Rectal smooth muscle tissue (tissue), 1 donor: ENCODE measurements around the gene POFUT2.

Source experiments
- H3K27ac ChIP-seq: one replicate; pipeline ENCODE4 v1.7.0; 2013; ENCODE audit warnings: low read depth, low read length, inconsistent platforms
- H3K27me3 ChIP-seq: one replicate; pipeline ENCODE4 v1.7.0; 2013; ENCODE audit warnings: low read length; ENCODE audit not compliant: control insufficient read depth, insufficient read depth
- H3K36me3 ChIP-seq: one replicate; pipeline ENCODE4 v1.7.0; 2013; ENCODE audit warnings: low read length; ENCODE audit not compliant: control insufficient read depth, insufficient read depth
- H3K4me1 ChIP-seq: one replicate; pipeline ENCODE4 v1.7.0; 2013; ENCODE audit warnings: low read length; ENCODE audit not compliant: control insufficient read depth, insufficient read depth
- H3K4me3 ChIP-seq: one replicate; pipeline ENCODE4 v1.7.0; 2013; ENCODE audit warnings: low read length
- H3K9ac ChIP-seq: one replicate; pipeline ENCODE4 v1.7.0; 2013; ENCODE audit warnings: low read length

The POFUT2 gene

DNA sequence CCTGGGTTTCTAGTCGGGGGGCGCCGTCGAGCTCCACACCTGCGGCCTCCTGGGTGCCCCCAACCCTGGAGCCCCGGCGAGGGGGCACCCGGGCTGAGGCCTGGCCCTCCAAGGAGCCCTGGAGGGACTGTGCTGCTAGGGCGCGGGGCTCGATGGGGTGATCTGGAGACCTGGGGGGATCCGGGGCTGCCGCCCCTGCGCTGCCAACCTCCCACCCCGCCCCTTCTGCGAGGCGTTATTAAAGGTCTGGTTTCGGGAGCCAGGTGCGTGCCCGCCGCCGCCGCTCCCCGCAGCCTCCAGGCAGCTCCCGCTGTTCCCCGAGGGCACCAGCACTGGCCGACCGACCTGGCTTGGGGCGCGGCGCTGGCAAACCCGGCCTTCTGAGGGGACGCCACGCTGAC is 746 bp upstream of the POFUT2 start:
- no peaks in the 10 kb centered on the region for H3K27me3 ChIP-seq
- H3K36me3 ChIP-seq: peaks cover 21% of the 10 kb centered on the region
- no peak overlapping the region for H3K27ac ChIP-seq
- peak overlapping the region; percentile 60 for H3K4me3 ChIP-seq
- H3K4me1 ChIP-seq: peaks cover 23% of the 10 kb centered on the region
- H3K9ac ChIP-seq: no peak overlapping the region

DNA sequence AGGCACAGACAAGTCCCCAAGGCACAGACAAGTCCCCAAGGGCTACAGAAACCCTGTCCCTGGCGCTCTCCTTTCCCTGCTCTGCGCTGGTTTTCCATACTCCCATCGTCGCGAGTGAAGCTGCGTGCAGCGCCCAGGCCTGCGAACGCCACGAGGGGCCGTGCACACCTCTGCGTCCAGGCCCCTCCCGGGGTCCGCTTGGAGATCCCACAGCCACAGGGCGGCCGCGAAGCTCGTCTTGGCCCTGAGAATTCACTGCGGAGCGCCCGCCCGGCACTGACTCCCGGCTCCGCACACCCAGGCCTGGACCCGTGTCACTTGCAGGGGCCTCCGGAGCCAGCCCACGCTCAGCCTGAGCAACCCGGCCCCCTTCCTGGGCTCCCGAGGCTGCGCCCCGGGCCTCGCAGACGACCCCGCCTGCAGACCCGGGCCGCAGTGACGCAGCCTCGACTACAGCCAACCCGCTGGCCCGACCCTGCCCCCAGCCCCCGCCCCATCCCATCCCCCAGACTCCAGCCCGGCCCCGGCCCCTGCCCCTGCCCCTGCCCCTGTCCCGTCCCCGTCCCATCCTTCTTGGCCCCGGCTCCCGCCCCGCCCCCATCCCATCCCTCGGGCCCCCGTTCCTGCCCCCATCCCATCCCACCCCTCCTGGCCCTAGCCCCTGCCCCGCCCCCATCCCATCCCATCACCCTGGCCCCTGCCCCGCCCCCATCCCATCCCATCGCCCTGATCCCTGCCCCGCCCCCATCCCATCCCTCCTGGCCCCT is 841 bp downstream of the POFUT2 start:
- Histone ChIP-seq H3K9ac (no peak overlapping the region), H3K4me1 (peaks cover 8% of the 10 kb centered on the region), H3K36me3 (peaks cover 32% of the 10 kb centered on the region), H3K27me3 (no peaks in the 10 kb centered on the region), H3K27ac (peak overlapping the region; percentile 33), H3K4me3 (peak overlapping the region; percentile 61)

DNA sequence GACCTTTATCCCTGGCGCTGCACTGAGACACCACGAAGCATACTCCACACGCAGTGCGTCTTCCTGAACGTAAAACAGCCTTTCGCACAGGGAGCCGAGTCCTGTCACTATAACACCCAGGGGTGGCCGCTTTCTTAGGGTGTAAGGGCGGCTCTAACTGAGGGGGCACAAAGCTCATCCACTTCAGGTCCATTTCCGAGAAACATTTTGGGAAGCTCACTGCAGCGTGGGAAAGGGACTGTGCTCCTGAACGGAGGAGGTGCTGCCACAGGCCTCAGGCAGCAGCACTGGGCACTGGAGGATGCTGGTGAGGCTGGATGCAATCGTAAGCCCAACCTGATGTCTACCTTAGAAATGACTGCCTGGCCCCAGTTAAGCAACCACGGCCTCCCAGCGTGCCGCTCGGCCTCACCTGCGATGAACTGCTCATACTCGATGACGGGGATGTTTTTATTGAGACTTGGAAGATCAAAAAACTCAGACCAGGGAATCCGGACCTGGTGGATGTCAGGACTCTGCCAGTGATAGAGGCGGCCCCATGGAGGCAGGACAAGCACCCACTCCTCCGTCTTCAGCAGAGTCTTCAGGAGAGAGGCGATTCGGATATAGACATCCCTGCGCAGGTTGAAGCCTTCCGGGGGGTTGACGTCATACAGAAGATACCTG is 2.3 kb downstream of the POFUT2 start:
- no peak overlapping the region for H3K9ac ChIP-seq
- H3K27me3 ChIP-seq: no peaks in the 10 kb centered on the region
- H3K4me1 ChIP-seq: peaks cover 8% of the 10 kb centered on the region
- H3K36me3 ChIP-seq: peaks cover 41% of the 10 kb centered on the region
- no peak overlapping the region for H3K4me3 ChIP-seq
- no peak overlapping the region for H3K27ac ChIP-seq

DNA sequence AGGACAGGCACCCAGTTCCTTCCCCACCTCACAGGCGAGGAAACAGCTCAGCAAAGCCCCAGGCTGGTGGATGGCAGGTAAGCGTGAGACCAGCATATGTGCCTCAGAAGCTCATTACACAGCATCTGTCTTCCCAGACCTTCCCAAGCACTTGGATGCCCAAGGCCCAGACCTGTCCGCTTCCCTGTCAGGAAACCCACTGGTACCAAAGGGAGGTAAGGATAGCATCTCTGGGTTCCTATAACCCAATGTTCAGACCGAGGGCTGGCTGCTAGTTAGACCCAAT is 3.3 kb downstream of the POFUT2 start:
- Histone ChIP-seq H3K4me3 (no peak overlapping the region), H3K9ac (no peak overlapping the region), H3K27ac (no peak overlapping the region), H3K36me3 (peaks cover 43% of the 10 kb centered on the region), H3K27me3 (no peaks in the 10 kb centered on the region), H3K4me1 (peaks cover 8% of the 10 kb centered on the region)

DNA sequence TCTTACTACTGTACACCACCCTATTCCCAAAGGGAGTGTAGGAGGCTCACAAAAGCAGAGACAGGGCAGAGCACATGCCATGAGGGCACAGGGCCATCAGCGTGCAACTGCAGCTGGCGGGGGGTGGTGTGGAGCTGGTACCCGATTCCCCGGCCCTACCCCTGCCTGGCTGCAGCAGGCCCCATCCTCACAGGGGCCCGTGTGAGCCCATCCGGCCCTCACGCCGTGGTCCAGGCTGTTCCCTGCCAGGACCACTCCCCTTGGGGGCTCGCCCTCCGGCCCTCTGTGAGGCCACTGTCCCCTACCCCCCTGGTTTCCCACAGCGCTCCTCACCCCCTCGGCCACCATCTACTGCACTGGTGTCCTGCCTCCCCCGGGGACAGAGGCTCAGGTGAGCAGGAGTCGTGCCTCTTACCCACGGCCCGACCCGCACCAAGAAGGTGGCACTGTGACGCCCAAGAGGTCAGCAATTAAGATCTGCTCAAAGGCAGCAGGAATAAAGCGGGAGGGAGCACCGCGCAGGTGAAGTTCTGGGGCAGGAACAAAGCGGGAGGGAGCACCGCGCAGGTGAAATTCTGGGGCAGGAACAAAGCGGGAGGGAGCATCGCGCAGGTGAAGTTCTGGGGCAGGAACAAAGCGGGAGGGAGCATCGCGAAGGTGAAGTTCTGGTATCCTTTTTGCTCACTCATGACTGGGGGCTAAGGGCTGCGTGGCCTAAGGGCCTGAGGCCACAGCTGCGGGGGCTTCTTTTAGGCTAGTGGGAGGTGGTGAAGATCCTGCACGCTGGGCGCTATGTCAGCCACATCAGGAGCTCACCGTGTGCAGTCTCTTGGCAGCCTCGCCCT is 3.9 kb downstream of the POFUT2 start:
- no peak overlapping the region for H3K4me3 ChIP-seq
- no peak overlapping the region for H3K27ac ChIP-seq
- no peak overlapping the region for H3K9ac ChIP-seq
- peaks cover 7% of the 10 kb centered on the region for H3K4me1 ChIP-seq
- no peaks in the 10 kb centered on the region for H3K27me3 ChIP-seq
- peaks cover 43% of the 10 kb centered on the region for H3K36me3 ChIP-seq

DNA sequence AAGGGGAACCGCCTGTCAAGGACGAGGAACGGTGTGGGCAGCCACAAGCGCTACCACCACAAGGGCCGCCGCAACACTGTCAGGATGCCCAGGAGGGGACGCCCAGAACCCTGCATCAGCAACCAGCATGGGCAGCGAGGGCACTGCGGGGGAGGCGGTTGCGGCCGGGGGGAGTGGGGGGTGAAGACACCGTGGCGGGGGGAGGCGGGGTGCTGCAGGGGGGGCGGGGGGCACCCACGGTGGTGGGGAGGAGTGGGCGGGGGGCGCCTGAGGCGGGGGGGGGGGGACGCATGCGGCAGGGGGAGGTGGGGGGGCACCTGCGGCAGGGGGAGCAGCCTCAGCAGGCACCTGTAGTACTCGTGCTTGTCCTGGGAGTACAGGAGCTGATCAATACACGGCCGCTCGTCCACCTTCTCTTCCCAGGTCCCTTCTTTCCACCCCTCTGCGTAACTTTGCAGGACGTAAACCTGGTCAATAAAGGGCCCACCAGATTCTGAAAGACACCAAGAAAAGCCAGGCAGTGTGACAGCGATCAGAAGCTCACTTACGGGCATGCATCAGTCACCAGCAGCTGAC is 4.6 kb downstream of the POFUT2 start:
- Histone ChIP-seq H3K4me3 (no peak overlapping the region), H3K9ac (no peak overlapping the region), H3K4me1 (peaks cover 4% of the 10 kb centered on the region), H3K27ac (no peak overlapping the region), H3K36me3 (peaks cover 50% of the 10 kb centered on the region), H3K27me3 (no peaks in the 10 kb centered on the region)

DNA sequence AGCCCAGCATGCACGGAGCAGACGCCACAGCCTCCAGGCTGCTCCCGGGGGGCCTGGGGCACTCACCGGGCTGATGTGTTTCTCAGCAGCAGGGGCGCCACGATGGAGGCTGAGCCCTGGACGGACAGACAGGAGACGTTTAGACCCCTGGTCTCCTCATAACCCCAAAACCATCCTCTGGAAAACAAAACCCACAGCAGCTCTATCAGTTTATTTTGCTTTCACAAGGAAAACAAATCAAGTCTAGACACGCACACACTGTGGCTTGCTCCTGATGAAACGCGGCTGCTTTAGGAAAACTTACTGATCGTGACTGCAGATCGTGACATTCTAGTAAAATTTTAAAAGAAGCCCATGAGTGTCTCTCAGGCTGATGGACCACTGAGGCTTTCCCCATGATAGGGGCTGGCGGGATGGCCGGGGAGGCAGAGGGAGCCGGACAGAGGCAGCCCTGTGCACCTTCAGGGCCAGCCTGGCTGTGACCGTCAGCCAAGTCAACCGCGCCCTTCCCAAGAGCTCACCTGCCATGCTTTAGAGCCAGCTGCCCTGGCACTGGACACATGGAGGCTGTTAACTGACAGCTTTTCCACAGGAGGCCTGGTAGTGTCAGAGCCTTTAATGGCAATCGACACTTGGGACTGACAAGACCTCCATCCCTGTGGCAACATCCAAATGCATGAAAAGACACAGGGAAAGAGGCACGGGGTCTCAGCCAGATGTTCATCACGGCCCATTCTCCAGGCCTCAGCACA is 5.2 kb downstream of the POFUT2 start:
- H3K36me3 ChIP-seq: peaks cover 51% of the 10 kb centered on the region
- H3K27ac ChIP-seq: no peak overlapping the region
- H3K4me1 ChIP-seq: peaks cover 4% of the 10 kb centered on the region

DNA sequence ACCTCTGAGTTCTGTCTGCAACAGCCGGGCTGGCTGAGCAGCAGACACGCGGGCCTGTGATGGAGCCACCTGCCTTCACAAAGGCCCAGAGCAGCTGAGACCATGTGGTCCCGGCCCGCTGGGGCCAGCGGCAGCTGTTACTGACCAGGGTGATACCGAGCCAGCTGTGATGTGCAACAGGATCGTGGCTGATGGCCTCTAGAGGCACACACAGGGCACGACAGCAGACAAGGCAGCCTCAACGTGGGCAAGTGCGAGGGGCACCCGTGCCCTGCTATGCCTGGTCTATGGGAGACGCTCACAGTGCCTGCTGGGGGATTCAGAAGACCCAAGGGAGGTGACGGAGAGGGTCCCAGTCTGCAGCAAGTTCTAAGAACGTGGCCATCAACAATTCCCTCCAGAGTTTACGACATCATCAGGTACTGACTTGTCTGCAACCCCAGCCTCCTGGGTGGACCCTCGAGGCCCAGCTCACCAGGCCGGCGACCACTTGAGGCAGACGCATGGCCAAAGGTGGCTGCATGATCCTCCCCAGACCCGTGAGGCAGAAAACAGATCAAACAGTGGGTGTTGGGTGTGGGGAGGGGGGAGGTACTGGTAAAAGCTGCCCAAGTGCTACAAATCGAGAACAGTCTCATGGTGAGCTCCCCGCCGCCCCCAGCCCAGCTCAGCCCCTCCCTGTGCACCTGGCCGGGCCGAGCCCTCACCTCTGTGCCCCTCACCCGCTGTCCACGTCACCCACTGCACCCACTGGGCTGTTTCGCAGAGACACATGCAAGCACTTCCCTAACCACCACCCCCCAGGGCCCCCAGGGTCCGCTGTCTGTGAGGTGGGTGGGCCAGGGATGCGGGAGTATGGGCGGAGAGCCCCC is 6.0 kb downstream of the POFUT2 start:
- Histone ChIP-seq H3K4me3 (no peak overlapping the region), H3K36me3 (peaks cover 57% of the 10 kb centered on the region), H3K4me1 (peaks cover 4% of the 10 kb centered on the region), H3K27ac (no peak overlapping the region), H3K9ac (no peak overlapping the region), H3K27me3 (no peaks in the 10 kb centered on the region)

More for the DNA sequence above, 5.2 kb downstream of the POFUT2 start:
- H3K27me3 ChIP-seq: no peaks in the 10 kb centered on the region
- no peak overlapping the region for H3K4me3 ChIP-seq
- no peak overlapping the region for H3K9ac ChIP-seq

DNA sequence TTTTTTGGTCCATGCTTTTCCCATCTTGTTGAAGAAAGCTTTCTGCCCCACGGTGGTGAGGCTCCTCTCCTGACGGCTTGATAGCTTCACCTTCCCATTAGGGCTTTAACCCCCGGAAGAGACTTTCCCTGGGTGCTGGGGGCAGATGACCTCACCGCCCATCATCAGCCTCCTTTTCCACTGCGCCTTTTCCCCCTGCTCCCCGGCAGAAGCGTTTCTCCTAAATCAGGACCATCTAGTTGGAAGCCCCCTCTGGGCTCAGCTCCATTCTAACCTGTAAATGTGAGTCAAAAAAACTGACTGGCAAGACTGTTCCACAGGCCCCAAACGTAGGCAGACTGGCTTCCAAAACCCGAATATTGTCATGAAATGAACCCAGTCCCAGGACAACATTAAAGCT is 6.7 kb downstream of the POFUT2 start:
- Histone ChIP-seq H3K27me3 (no peaks in the 10 kb centered on the region), H3K4me3 (no peak overlapping the region), H3K4me1 (no peaks in the 10 kb centered on the region), H3K27ac (no peak overlapping the region), H3K36me3 (peaks cover 60% of the 10 kb centered on the region), H3K9ac (no peak overlapping the region)

DNA sequence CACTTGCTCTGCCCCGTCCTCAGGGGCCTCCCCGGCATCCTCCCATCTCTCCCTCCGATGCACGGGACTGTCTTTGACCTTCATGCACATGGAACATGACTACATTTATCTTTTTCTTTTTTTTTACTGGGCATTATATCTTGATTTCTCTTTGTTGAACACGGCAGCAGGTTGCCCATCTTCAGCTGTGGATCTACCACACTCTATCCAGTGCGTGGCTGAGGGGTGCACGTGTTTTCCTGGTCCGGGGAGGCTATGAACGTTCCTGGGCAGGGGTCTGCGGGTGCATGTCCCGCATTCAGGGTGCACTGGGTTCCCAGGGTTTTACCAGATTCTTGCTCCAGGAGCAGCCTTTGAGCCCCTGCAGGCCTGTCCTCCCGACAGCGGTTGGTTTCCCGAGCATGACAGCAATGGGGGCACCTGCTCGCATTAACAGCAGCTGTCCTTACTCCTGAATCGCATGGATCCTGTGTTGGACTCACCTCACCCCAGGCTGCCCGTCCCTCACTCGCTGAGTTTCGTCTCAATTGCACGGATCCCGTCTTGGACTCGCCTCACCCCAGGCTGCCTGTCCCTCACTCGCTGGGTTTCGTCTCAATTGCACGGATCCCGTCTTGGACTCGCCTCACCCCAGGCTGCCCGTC is 7.4 kb downstream of the POFUT2 start:
- H3K27me3 ChIP-seq: no peaks in the 10 kb centered on the region
- H3K27ac ChIP-seq: no peak overlapping the region
- peaks cover 55% of the 10 kb centered on the region for H3K36me3 ChIP-seq
- no peak overlapping the region for H3K9ac ChIP-seq
- H3K4me3 ChIP-seq: no peak overlapping the region
- no peaks in the 10 kb centered on the region for H3K4me1 ChIP-seq
